ENCODE measurements around the gene AQP4. TPM values are rescaled to one million over a fixed set of nuclear protein-coding genes. Genes with fewer than 3 reads are reported as not detected.

Gene AQP4
- total RNA-seq, 2 donors from 2014 or later = 0.16 to 0.35 TPM

DNA sequence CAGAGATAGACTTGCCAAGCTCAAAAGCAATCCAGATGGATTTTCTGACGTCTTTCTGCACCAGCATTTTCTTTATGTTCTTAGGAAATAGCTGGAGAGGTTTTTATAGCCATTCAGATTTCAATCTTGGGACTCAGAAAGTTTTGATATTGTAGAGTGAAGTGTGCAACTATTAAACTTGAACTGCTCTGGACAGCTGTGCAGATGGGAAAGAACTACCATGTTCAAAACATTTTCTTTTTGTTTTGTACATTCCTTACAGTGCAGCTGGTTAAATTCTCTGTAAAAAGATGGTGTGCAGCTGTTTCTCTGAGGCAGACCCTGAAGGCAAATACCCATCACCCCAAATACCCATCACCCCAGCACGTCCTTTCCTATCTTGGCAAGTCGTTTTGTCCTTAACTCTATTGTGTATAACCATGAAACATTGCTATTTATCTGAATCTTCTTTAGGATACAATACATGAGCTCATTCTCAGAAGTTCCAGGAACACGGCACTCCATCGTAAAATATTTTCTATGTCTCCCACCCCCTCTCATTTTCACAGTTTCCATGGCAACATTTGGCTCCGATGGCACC is 38.8 kb downstream of the AQP4 start:
- intact Hi-C loops (cut with DNase I) = no loop called here
- Histone ChIP-seq H3K9me3 (no peaks in the 10 kb centered on the region), H3K27me3 (no peaks in the 10 kb centered on the region), H3K27ac (no peak overlapping the region), H3K36me3 (no peaks in the 10 kb centered on the region), H3K4me1 (no peaks in the 10 kb centered on the region), H3K4me3 (no peak overlapping the region), H3K9ac (ENCODE audit: low read depth in 2 of 2, low read length in 2 of 2) (no peak overlapping the region)
- TF ChIP-seq, protein P1, sequence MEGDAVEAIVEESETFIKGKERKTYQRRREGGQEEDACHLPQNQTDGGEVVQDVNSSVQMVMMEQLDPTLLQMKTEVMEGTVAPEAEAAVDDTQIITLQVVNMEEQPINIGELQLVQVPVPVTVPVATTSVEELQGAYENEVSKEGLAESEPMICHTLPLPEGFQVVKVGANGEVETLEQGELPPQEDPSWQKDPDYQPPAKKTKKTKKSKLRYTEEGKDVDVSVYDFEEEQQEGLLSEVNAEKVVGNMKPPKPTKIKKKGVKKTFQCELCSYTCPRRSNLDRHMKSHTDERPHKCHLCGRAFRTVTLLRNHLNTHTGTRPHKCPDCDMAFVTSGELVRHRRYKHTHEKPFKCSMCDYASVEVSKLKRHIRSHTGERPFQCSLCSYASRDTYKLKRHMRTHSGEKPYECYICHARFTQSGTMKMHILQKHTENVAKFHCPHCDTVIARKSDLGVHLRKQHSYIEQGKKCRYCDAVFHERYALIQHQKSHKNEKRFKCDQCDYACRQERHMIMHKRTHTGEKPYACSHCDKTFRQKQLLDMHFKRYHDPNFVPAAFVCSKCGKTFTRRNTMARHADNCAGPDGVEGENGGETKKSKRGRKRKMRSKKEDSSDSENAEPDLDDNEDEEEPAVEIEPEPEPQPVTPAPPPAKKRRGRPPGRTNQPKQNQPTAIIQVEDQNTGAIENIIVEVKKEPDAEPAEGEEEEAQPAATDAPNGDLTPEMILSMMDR (IDR thresholded peaks at IDR 0.05) = no peak
- DNase-seq = no peak

DNA sequence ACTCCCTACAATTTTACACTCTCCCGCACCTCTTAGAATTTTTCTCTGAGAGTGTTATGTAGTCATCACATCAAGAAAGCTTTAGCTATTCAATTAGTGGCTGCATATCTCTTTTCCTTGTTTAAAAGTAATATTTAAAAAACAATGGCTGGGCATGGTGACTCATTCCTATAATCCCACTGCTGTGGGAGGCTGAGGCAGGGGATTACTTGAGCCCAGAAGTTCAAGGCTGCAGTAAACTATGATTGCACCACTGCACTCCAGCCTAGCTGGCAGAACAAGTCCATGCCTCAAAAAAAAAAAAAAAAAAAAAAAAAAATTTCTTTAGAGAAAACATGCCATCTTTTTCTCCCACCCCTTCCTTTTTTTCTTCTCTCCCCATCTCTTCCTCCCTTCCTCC is 44.3 kb downstream of the AQP4 start:
- no peak for DNase-seq
- no peak overlapping the region for H3K27ac ChIP-seq
- TF ChIP-seq, protein P1 (IDR thresholded peaks at IDR 0.05) = no peak
- H3K4me3 ChIP-seq = no peak overlapping the region
- intact Hi-C loops (cut with DNase I) = no loop called here
- H3K9ac ChIP-seq (ENCODE audit: low read depth in 2 of 2, low read length in 2 of 2) = no peak overlapping the region
- H3K4me1 ChIP-seq = no peaks in the 10 kb centered on the region
- H3K9me3 ChIP-seq = no peaks in the 10 kb centered on the region
- no peaks in the 10 kb centered on the region for H3K27me3 ChIP-seq
- no peaks in the 10 kb centered on the region for H3K36me3 ChIP-seq

DNA sequence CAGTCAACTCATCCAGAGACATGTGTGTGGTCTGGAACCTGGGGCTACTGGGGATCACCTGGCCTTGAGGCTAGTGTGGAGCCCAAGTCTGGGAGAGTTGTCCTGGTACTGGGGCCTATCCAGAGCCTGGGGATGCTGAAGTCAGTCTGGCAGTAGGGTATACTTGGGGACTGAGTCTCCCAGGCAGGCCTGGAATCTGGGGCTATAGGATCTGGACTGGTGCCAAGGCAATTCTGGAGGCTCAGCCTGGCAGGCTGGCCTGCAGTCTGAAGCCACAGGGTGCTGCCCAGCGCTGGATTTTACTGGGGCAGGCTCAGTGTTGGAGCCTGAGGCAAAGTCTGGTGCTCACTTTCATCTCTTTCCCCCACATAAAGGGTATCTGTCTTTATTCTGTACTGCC is 46.5 kb downstream of the AQP4 start:
- Histone ChIP-seq H3K27ac (no peak overlapping the region), H3K9me3 (no peaks in the 10 kb centered on the region), H3K4me1 (no peaks in the 10 kb centered on the region), H3K36me3 (no peaks in the 10 kb centered on the region), H3K4me3 (no peak overlapping the region), H3K9ac (ENCODE audit: low read depth in 2 of 2, low read length in 2 of 2) (no peak overlapping the region), H3K27me3 (no peaks in the 10 kb centered on the region)
- TF ChIP-seq, protein P1 (IDR thresholded peaks at IDR 0.05) = no peak
- no peak for DNase-seq
- intact Hi-C loops (cut with DNase I) = loop anchor here (10.0 kb wide), 1 partner anchor 786 kb away; no protein-coding TSS in a partner anchor

DNA sequence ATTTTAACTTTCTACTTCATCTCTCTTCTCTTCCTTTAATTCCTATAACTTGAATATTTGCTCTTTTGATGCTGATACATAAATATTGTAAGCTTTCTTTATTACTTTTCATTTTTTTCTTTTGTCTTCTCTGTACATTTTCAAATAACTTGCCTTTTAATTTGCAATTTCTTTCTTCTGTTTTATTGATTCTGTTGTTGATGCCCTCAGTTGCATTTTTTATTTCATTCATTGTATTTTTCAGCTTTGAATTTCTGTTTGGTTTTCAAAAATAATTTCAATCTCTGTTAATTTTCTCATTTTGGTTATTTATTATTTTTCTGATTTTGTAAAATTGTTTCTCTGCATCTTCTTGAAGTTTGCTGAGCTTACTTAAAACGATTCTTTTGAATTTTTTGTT is 47.0 kb downstream of the AQP4 start:
- intact Hi-C loops (cut with DNase I) = loop anchor here (10.0 kb wide), 1 partner anchor 786 kb away; no protein-coding TSS in a partner anchor
- no peaks in the 10 kb centered on the region for H3K36me3 ChIP-seq

DNA sequence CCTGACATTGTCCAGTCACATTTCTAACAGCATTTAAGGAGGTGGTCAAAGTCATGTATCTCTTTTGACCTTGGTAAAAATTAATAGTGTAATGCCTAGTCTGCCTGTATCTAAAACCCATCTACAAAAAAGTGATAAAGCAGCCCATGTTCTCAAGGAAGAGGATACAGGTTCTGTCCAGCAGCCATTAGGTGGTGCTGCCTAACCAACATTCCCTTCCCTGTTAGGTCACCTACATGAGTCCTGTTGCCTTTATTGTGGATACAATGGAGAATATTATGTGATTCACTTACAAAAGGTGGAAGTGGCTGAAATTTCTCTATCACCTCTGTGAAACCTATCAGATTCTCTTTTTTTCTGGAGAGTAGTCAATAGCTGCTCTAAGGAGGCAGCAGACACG is 52.5 kb downstream of the AQP4 start:
- intact Hi-C loops (cut with DNase I) = loop anchor here (2.0 to 10.0 kb wide), 3 partner anchors 150 to 792 kb away; no protein-coding TSS in a partner anchor

More for the DNA sequence above, 47.0 kb downstream of the AQP4 start:
- Histone ChIP-seq H3K9ac (ENCODE audit: low read depth in 2 of 2, low read length in 2 of 2) (no peak overlapping the region), H3K27ac (no peak overlapping the region), H3K4me3 (no peak overlapping the region), H3K27me3 (no peaks in the 10 kb centered on the region), H3K4me1 (no peaks in the 10 kb centered on the region), H3K9me3 (no peaks in the 10 kb centered on the region)
- DNase-seq = no peak
- TF ChIP-seq, protein P1 (IDR thresholded peaks at IDR 0.05) = no peak

More for the DNA sequence above, 52.5 kb downstream of the AQP4 start:
- Histone ChIP-seq H3K4me3 (no peak overlapping the region), H3K9me3 (no peaks in the 10 kb centered on the region), H3K27ac (no peak overlapping the region), H3K4me1 (no peaks in the 10 kb centered on the region), H3K36me3 (no peaks in the 10 kb centered on the region), H3K9ac (ENCODE audit: low read depth in 2 of 2, low read length in 2 of 2) (no peak overlapping the region), H3K27me3 (no peaks in the 10 kb centered on the region)
- DNase-seq = peak; percentile 28
- TF ChIP-seq, protein P1 (IDR thresholded peaks at IDR 0.05) = peak; percentile 33

Measured in colonic mucosa (tissue), 4 donors.